Heart left ventricle (tissue), 16 donors: Measurements from ENCODE around the gene SPATC1L. TPM values are rescaled to one million over a fixed set of nuclear protein-coding genes. Genes with fewer than 3 reads are reported as not detected.

Source experiments
- ATAC-seq, 4 donors: fragments of 200-7000 bp; cut with Tn5 transposase; one replicate each; pipeline ENCODE4 v1.9.1; 2020 to 2022; ENCODE audit warnings: moderate library complexity in 4 of 4, mild to moderate bottlenecking in 3 of 4, moderate number of reproducible peaks in 1 of 4
- DNase-seq, 5 donors: peaks; one replicate each; pipeline ENCODE4 v3.0.0-alpha.2; 2020
- H3K27ac ChIP-seq, 12 donors: fragments of 200-600 bp; sonication (generic) in 4 of 12; one replicate each; pipeline versions ENCODE4 v1.5.0 to v1.8.0; 2016 to 2022; ENCODE audit warnings: mild to moderate bottlenecking in 2 of 12
- H3K27me3 ChIP-seq, 9 donors: fragments of 200-600 bp; sonication (generic) in 2 of 9; one replicate each; pipeline versions ENCODE4 v1.5.1 to v1.8.0; 2016 to 2022; ENCODE audit warnings: mild to moderate bottlenecking in 3 of 9
- H3K36me3 ChIP-seq, 9 donors: fragments of 200-600 bp; sonication (generic) in 2 of 9; one replicate each; pipeline versions ENCODE4 v1.5.0 to v1.8.0; 2018 to 2022; ENCODE audit warnings: mild to moderate bottlenecking in 2 of 9
- H3K4me1 ChIP-seq, 12 donors: fragments of 200-600 bp; sonication (generic) in 4 of 12; one replicate each; pipeline versions ENCODE4 v1.5.0 to v1.8.0; 2016 to 2022; ENCODE audit warnings: mild to moderate bottlenecking in 3 of 12
- H3K4me3 ChIP-seq, 12 donors: fragments of 200-600 bp; sonication (generic) in 4 of 12; one replicate each; pipeline versions ENCODE4 v1.5.0 to v1.8.0; 2017 to 2022; ENCODE audit warnings: mild to moderate bottlenecking in 9 of 12, moderate library complexity in 4 of 12
- H3K9me3 ChIP-seq, 12 donors: fragments of 200-600 bp; sonication (generic) in 4 of 12; one replicate each; pipeline versions ENCODE4 v1.5.0 to v1.8.0; 2016 to 2022; ENCODE audit warnings: mild to moderate bottlenecking in 1 of 12
- POLR2A ChIP-seq, 2 donors: fragments of 450-650 bp; IDR thresholded peaks; one replicate each; pipeline ENCODE4 v1.6.1; 2017; ENCODE audit warnings: antibody characterized with exemption in 2 of 2, mild to moderate bottlenecking in 2 of 2, moderate library complexity in 2 of 2
- WGBS, 4 donors: extraction: QIAGEN DNeasy Blood & Tissue Kit in 2 of 4; methylation state at CpG; one replicate each; pipeline versions ENCODE4 v1.1.5 to v1.1.7; 2013 to 2018; 5-methylcytosine and 5-hydroxymethylcytosine counted together
- intact Hi-C, 10 donors: fragments of 100-400 bp; cut with DNase I; formaldehyde crosslinking; loops; one replicate each; pipeline versions ENCODE4 v1.11.1 to v1.14.2; 2022
- long read RNA-seq, 3 donors: library from polyadenylated mRNA; unstranded; transcript quantifications; one replicate each; pipeline ENCODE4 v2.0.0, GENCODE V29; 2020 to 2021
- polyA plus RNA-seq, 2 donors: library from polyadenylated mRNA; stranded (reverse); fragments of 200-250 nt; gene quantifications; one replicate each; pipeline ENCODE4 v1.2.3, GENCODE V29; 2013
- total RNA-seq, 9 donors: library from RNA; depleted of rRNA in 2 of 9; stranded (reverse); fragments of >200 nt in 2 of 9; fragmentation: NEBNext Ultra II Directional in 3 of 9; extraction: Animal tissue kit (Norgen Biotek cat#: 25700) in 3 of 9; gene quantifications; one replicate each; pipeline versions ENCODE4 v1.1.0 to v1.2.4, GENCODE V29; 2016 to 2023
- TF ChIP-seq, protein P1 (sequence below), 12 donors: fragments of 200-600 bp; sonication (generic) in 4 of 12; IDR thresholded peaks; one replicate each; pipeline versions ENCODE4 v1.5.0 to v1.8.0; 2018 to 2022; ENCODE audit warnings: antibody characterized with exemption in 12 of 12, mild to moderate bottlenecking in 5 of 12
- donor health status: ischemic (EF 13 %, LVEDD 7.1; RV severe dilation, severe dysfunction).
- donor health status: healthy with polysubstance abuse.
- donor health status: DM: no; HTN: yes; CAD: no.
- donor health status: DM: no; HTN: no; CAD: no.
- donor health status: ischemic (EF 25% LVEDD 6.9; RV normal size, moderate dysfunction).
- donor health status: ischemic (EF 25% LVEDD 5.7; RV mildly dilated, moderate dysfunction).
- donor health status: healthy.
- donor health status: DM: yes; HTN: yes; CAD: no.
- donor health status: ischemic (EF 35%, LVEDD 5.7; RV mildly dilated, moderate dysfunction).
- donor health status: nonischemic (EF 11% LVEDD 7.7; RV severe dilation, severe dysfunction).
- donor health status: DM: yes; HTN: yes; CAD: no.
- donor health status: PGD.
- donor health status: ischemic (EF 29% LVEDD 5.4; RV normal size, mild dysfunction).
- donor health status: nonischemic (EF 23%, LVEDD 6.1; RV moderate dilation, normal function).

Gene SPATC1L
- 10 to 100 TPM in 4 of 9 donors, 1 to 10 TPM in 5; 4.9 to 16.8 (median 8.4) TPM for total RNA-seq
- 10 to 100 TPM; 11.0 to 12.9 TPM for polyA plus RNA-seq
- long read RNA-seq, donor 1, transcript SPATC1L-202 (4 exons, 1,182 nt) = major isoform, 12 of 15 reads
- long read RNA-seq, donor 1, partial matches to known transcripts = 3 of 15 reads
- long read RNA-seq, donor 1, other reads (novel, unspliced or antisense) = 0 of 15 reads
- long read RNA-seq, donor 2, transcript SPATC1L-202 (4 exons, 1,182 nt) = major isoform, 21 of 24 reads
- long read RNA-seq, donor 2, partial matches to known transcripts = 0 of 24 reads
- long read RNA-seq, donor 2, other reads (novel, unspliced or antisense) = 3 of 24 reads
- long read RNA-seq, donor 3, transcript SPATC1L-202 (4 exons, 1,182 nt) = major isoform, 17 of 20 reads
- long read RNA-seq, donor 3, partial matches to known transcripts = 1 of 20 reads
- long read RNA-seq, donor 3, other reads (novel, unspliced or antisense) = 2 of 20 reads

DNA sequence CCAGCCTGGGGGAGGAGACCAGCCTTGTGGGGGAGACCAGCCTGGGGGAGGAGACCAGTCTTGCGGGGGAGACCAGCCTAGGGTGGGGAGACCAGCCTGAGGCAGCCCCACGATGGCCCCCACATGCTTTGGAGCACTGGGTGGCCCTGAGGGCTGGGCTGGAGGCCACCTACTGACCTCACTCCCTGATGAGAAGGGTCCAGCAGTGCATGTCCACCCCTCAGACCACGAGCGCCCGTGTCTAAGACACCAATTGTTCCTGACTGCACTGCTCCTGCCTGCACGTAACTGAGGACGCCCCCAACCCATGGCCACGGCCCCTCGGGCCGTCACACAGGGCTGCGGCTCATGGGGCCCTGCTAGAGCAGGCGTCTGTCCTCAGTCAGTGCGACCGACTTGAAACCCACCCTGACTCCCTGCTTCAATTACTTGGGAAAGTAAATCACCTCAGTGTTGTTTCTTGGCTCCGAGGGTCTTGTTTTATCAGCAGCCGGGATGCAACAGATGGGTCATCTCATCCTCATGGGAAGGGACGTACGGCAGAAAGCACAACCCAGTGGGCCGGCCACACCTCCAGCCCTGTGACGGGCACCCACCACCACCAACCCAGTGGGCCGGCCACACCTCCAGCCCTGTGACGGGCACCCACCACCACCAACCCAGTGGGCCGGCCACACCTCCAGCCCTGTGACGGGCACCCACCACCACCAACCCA is at the start of gene SPATC1L:
Gene SPATC1L (minus strand): TSS at position 550 of the 715 bp plus-strand sequence. CDS start 1,643 bp downstream, outside the sequence.
- intact Hi-C loops = loop anchor here in 1 of 10 donors (5.0 kb wide), 1 partner anchor 138 kb away; the partner anchor contains the start of genes C21orf58 and PCNT
- 8 to 26% (median 11%) methylated on average over 13 to 21 of the region's 24 CpGs for WGBS, 4 donors
- peak within 1 kb of the TSS; percentile 72 to 97 (median 88) for H3K27ac ChIP-seq

DNA sequence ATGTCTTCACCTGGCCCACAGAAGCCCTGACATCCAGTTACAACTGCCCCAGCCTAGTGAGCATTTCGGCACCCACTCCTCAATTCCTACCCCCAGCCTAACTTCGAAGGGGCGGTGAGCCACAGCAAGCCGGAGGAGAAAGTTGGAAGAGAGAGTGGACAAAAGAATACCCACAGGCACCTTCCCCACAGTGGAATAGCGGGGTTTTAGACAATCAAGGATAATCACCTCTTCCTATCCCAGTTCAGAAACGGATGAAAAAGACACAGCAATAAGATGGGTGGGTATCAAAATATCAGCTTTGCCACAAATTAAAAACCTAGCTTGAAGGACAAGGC is 45.6 kb upstream of the SPATC1L start:
- H3K9me3 ChIP-seq = no peaks in the 10 kb centered on the region
- WGBS, 4 donors = 90 to 95% (median 91%) methylated on average over 6 of the region's 6 CpGs
- H3K4me3 ChIP-seq = peak overlapping the region in 10 of 12 donors; percentile 63 to 99 (median 95)
- H3K4me1 ChIP-seq = peaks cover 0 to 38% (median 22%) of the 10 kb centered on the region in 12 donors
- peak overlapping the region in 4 of 12 donors; percentile 64 to 91 (median 76) for H3K27ac ChIP-seq
- intact Hi-C loops = loop anchor here in 8 of 10 donors (2.0 to 10.0 kb wide), 9 partner anchors 41 to 258 kb away; partner anchors contain the start of genes C21orf58 (in 2 of the 8), PCNT (in 2 of the 8) and FTCD (in 1 of the 8)
- no peaks in the 10 kb centered on the region for H3K27me3 ChIP-seq
- TF ChIP-seq, protein P1, sequence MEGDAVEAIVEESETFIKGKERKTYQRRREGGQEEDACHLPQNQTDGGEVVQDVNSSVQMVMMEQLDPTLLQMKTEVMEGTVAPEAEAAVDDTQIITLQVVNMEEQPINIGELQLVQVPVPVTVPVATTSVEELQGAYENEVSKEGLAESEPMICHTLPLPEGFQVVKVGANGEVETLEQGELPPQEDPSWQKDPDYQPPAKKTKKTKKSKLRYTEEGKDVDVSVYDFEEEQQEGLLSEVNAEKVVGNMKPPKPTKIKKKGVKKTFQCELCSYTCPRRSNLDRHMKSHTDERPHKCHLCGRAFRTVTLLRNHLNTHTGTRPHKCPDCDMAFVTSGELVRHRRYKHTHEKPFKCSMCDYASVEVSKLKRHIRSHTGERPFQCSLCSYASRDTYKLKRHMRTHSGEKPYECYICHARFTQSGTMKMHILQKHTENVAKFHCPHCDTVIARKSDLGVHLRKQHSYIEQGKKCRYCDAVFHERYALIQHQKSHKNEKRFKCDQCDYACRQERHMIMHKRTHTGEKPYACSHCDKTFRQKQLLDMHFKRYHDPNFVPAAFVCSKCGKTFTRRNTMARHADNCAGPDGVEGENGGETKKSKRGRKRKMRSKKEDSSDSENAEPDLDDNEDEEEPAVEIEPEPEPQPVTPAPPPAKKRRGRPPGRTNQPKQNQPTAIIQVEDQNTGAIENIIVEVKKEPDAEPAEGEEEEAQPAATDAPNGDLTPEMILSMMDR (IDR thresholded peaks at IDR 0.05) = no peak
- TF ChIP-seq POLR2A (IDR thresholded peaks at IDR 0.05) = no peak
- ATAC-seq (no peak), DNase-seq (no peak)
- peaks cover 0 to 32% (median 24%) of the 10 kb centered on the region in 9 donors for H3K36me3 ChIP-seq

More for the DNA sequence above, at the start of gene SPATC1L:
- Histone ChIP-seq H3K9me3 (no peaks in the 10 kb centered on the region), H3K27me3 (no peaks in the 10 kb centered on the region), H3K36me3 (peaks cover 0 to 4% (median 0%) of the 10 kb centered on the region in 9 donors), H3K4me1 (peaks cover under 1 to 37% (median 14%) of the 10 kb centered on the region in 12 donors), H3K4me3 (peak within 1 kb of the TSS; percentile 62 to 93 (median 70))
- DNase-seq = peak; percentile 75 to 83 (median 79)
- ATAC-seq = peak; percentile 51 to 75 (median 74)
- TF ChIP-seq, protein P1 (IDR thresholded peaks at IDR 0.05) = no peak
- no peak for TF ChIP-seq POLR2A (IDR thresholded peaks at IDR 0.05)

DNA sequence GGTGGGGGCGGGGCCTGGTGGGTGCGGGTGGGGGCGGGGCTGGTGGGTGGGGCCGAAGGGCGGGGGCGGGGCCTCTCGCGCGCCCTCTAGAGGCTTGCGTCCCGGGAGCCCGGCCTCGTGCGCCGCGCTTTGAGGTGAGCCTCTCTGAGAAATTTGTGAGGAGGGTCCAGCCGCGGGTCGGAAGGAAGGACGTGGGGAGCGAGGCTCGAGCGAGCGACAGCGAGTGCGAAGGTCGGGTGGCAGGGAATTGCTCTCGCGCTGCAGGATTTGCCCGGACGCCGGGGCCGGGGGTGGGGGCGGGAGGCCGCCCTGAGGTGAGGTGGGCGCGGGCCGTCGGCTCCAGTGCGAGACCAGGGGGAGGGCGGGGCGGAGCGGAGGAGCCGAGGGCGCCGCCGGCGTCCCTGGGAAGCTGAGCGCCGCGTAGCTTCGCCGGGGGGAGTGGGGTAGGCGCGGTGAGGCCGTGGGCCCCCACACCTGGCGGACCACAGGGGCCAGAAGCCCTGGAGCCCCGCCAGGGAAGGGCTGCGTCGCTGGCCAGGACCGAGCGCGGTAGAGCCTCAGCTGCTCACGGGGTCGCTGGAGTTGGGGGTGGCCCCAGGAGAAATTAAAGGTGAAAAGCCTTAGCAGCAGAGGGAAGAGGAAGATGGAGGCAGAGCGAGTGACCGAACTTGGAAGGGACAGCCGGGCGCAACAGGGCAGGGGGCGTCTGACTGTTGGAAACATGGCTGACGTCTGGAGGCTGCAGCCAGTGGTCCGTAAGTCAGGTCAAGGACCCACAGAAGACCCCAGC is 45.1 kb upstream of the SPATC1L start:
- peak in 3 of 4 donors; percentile 17 to 54 (median 42) for ATAC-seq
- 3 to 10% (median 5%) methylated on average over 41 to 71 of the region's 72 CpGs for WGBS, 4 donors
- peaks cover 0 to 43% (median 23%) of the 10 kb centered on the region in 12 donors for H3K4me1 ChIP-seq
- H3K27me3 ChIP-seq = no peaks in the 10 kb centered on the region
- DNase-seq = peak in 3 of 5 donors; percentile 37 to 80 (median 60)
- H3K36me3 ChIP-seq = peaks cover 0 to 26% (median 18%) of the 10 kb centered on the region in 9 donors
- H3K4me3 ChIP-seq = peak overlapping the region; percentile 63 to 99 (median 92)
- no peak for TF ChIP-seq POLR2A (IDR thresholded peaks at IDR 0.05)
- TF ChIP-seq, protein P1 (IDR thresholded peaks at IDR 0.05) = peak; percentile 36 to 81 (median 59)
- peak overlapping the region in 10 of 12 donors; percentile 47 to 91 (median 66) for H3K27ac ChIP-seq
- H3K9me3 ChIP-seq = no peaks in the 10 kb centered on the region
- intact Hi-C loops = loop anchor here in 8 of 10 donors (2.0 to 10.0 kb wide), 8 partner anchors 41 to 257 kb away; partner anchors contain the start of genes C21orf58 (in 1 of the 8), FTCD (in 1 of the 8) and PCNT (in 1 of the 8)
